GM18505 (cell line): Measurements from ENCODE around the gene HS3ST3A1.

Source experiments
- ATAC-seq: cut with Tn5 transposase; IDR thresholded peaks from one replicate; pipeline ENCODE4 v1.9.1; 2021; ENCODE audit not compliant: unreplicated experiment
- POLR2A ChIP-seq: IDR thresholded peaks from 4 replicates; pipeline ENCODE4 v1.6.1; 2011; ENCODE audit warnings: borderline replicate concordance; ENCODE audit not compliant: insufficient read depth, insufficient read length; ENCODE audit errors: extremely low read depth

Gene HS3ST3A1

DNA sequence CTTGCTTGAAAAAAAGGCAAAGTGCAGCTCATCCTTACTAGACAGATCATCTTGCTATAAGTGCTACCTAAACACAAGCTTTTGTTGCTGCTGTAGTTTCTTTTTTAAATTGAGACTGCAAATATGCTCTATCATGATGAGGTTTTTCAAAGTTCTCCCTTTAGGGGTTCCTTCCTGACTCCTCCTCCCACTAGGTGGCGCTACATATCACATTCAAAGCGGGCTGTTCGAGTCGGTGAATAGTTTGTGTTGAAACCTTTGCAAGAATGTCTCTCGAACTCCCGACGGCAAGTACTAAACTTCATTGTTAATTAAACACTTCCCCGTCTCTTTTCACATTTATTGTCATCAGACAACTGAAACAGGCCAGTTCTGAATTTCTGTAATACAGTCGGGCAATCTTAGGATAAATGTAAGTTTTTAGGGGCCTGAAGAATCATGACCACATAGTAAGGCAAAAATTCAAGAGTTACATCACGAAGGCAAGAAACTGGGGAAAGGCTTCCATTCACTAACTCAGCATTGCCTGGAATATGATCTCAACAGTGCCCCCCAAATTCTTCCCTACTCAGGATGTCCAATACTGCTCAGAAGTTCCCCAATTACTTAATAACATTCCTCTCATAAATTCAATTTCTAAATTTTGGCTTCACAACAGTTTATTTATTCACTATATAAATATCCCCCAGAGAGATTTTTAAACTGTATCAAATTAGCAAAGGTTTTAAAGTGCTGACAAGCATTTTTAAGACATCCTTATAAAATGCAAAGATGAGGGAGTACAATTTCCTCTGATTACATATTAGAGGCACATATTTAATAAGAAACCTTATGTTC, 6.7 kb downstream of the HS3ST3A1 start:
- ATAC-seq: no peak
- TF ChIP-seq POLR2A: no peak

DNA sequence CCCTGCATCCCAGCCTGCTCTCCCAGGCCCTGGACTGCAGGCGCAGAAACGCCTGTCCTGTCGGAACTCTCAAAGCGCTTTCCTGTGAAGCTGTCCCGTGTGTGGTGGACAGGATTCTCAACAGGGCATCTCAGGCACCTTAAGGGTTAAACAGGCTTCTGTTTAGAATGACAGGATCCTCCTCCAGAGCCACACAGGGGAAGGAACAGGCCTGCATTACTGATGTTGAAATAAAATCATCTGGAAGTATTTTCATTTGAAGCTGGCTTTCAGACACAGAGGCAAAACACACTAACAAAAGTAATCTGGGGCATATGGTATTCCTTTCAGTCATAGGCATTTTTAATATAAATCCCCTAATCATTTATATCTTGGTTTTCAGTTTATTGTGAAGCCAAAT, 7.4 kb downstream of the HS3ST3A1 start:
- no peak for ATAC-seq
- no peak for TF ChIP-seq POLR2A

GRCh38 chr17:13593757-13594156, 8.0 kb downstream of the HS3ST3A1 start:
- TF ChIP-seq POLR2A: no peak

GRCh38 chr17:13593021-13593751, 8.5 kb downstream of the HS3ST3A1 start:
- ATAC-seq: no peak
- TF ChIP-seq POLR2A: no peak

More at GRCh38 chr17:13593757-13594156, 8.0 kb downstream of the HS3ST3A1 start:
- no peak for ATAC-seq

- no peak for TF ChIP-seq POLR2A
- ATAC-seq: no peak
These were observed 9.3 kb downstream of the HS3ST3A1 start for GRCh38 chr17:13592427-13592826.

DNA sequence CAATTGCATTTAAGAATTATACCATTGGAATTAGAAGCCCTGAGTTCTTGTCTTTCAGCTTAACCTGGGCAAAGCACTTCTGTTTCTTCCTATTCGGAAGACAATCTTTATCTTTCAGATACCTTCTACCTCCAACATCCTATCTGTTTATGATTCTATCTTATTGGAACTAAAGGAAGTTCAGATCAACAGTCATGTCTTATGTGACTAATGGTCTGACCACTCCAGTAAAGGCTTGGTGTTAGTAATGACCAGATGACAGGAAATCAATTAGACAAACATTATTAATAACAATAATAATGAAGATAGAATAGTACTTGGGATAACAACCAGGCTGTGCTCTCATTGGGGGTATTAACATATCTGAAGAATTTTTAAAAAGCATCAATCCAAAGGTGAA, 11.3 kb downstream of the HS3ST3A1 start:
- TF ChIP-seq POLR2A: no peak
- ATAC-seq: no peak

- no peak for TF ChIP-seq POLR2A
These were observed 12.1 kb downstream of the HS3ST3A1 start for GRCh38 chr17:13589658-13590057.

DNA sequence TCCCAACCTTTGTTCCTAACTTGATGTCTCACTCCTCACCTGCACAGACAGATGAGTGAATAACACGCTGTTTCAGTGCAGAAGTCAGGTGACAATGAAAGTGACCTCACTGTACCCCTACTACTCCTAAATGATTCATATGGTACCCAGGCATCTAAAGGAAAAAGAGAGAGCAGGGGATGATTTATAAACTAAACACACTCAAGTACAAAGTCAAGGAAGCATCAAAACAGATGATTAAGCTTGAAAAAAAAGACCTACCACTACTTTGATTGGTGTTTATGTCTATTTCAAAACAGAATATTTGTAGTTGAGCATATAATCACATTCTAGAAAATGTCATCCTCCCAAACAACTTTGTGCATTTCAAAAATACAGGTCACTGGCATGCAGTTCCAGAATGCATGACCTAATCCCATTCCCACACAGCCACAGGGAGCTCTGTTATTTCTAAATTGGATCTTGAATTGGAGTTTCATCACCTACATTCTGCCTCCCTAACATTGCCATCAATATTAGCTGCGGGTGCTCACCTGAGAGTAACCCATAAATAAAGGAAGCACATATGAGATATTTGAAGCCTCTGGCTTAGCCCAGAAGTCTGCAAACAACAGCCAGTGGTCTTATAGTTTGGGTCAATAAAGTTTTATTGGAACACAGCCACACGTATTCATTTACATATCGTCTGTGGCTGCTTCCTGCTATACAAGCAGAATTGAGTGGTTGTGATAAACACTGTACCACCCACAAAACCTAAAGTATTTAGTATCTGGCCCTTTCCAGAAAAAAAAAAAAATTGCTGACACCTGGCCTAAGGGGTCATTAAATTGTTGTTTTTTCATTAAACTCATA, 14.0 kb downstream of the HS3ST3A1 start:
- no peak for TF ChIP-seq POLR2A
- ATAC-seq: no peak

More at GRCh38 chr17:13589658-13590057, 12.1 kb downstream of the HS3ST3A1 start:
- no peak for ATAC-seq

GRCh38 chr17:13584701-13585080, 17.0 kb downstream of the HS3ST3A1 start:
- no peak for TF ChIP-seq POLR2A
- ATAC-seq: no peak

- no peak for TF ChIP-seq POLR2A
- ATAC-seq: no peak
These were observed 17.6 kb downstream of the HS3ST3A1 start for GRCh38 chr17:13583996-13584700.

- no peak for TF ChIP-seq POLR2A
- no peak for ATAC-seq
These were observed 18.8 kb downstream of the HS3ST3A1 start for GRCh38 chr17:13582776-13583547.

DNA sequence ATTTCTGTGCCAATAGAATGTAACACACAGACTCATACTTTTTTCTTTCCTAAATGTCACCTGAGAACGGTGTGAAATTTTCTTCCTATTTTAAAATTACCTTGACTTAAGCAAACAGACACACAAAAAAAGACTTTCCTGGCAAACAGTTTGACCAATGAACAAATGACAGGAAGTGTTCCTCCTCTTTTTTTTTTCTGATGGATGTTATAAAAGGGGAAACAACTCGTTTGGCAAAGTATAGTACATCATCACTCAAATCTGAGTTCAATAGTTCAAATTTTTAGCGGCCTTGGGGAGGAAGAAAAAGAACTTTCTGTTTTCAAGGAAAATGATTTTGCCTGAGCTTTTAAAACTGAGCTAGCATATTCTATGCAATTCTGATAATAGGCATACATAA, 19.8 kb downstream of the HS3ST3A1 start:
- no peak for ATAC-seq
- TF ChIP-seq POLR2A: no peak
